Measurements from ENCODE around the gene ANO1.
"Not testable (repeated sequence)": the region's sequence is repeated elsewhere in the genome, so short reads cannot be mapped to it uniquely, and the experiment has no call there.

ANO1 gene

GRCh38 chr11:70210530-70210929 lies 132.4 kb downstream of the ANO1 start:
- H3K9me3 ChIP-seq (ENCODE audit: control insufficient read depth, low read length): no peaks in the 10 kb centered on the region
- H3K27me3 ChIP-seq (ENCODE audit: control insufficient read depth in 1 of 2, insufficient read depth in 1 of 2, low read length in 2 of 2): no peaks in the 10 kb centered on the region
- H4K91ac ChIP-seq (ENCODE audit: low read length): no peak overlapping the region
- H3K14ac ChIP-seq (ENCODE audit: low read length in 2 of 2): no peak overlapping the region
- no peak overlapping the region for H3K4ac ChIP-seq (ENCODE audit: low read depth in 1 of 2, low read length in 2 of 2)
- no CpG with 5 or more reads among the region's 5 CpGs for WGBS
- H3K36me3 ChIP-seq (ENCODE audit: control insufficient read depth in 1 of 2, insufficient read depth in 2 of 2, low read depth in 1 of 2, low read length in 2 of 2): peaks cover 34 to 39% of the 10 kb centered on the region in 2 experiments
- no peak overlapping the region for H3K18ac ChIP-seq (ENCODE audit: low read depth in 1 of 2, low read length in 2 of 2)
- no peak overlapping the region for H3K23ac ChIP-seq (ENCODE audit: low read length in 2 of 2)
- no peak overlapping the region for H3K27ac ChIP-seq (ENCODE audit: low read length, poor library complexity, severe bottlenecking)
- H2BK5ac ChIP-seq (ENCODE audit: low read depth, low read length, poor library complexity, severe bottlenecking): no peak overlapping the region
- H2BK12ac ChIP-seq (ENCODE audit: low read length in 2 of 2): no peak overlapping the region
- H2AFZ ChIP-seq (ENCODE audit: low read depth, low read length): no peak overlapping the region
- H3K4me3 ChIP-seq (ENCODE audit: insufficient read depth in 1 of 2, low read depth in 1 of 2, low read length in 2 of 2): no peak overlapping the region
- peaks cover 17% of the 10 kb centered on the region for H3K79me1 ChIP-seq (replicated peaks; ENCODE audit: low read length, poor library complexity, severe bottlenecking)
- no peak for DNase-seq
- no peak overlapping the region for H2BK15ac ChIP-seq (ENCODE audit: low read depth, poor library complexity, severe bottlenecking)
- no peak overlapping the region for H2BK120ac ChIP-seq (ENCODE audit: low read depth, low read length)
- H3K9ac ChIP-seq (ENCODE audit: low read length): peak overlapping the region; percentile 84
- peaks cover 39% of the 10 kb centered on the region for H3K4me1 ChIP-seq (ENCODE audit: control insufficient read depth, insufficient read depth, low read depth, low read length)
- no peak overlapping the region for H3K4me2 ChIP-seq (ENCODE audit: low read length, poor library complexity, severe bottlenecking)
- no peak overlapping the region for H2AK5ac ChIP-seq (ENCODE audit: low read length, severe bottlenecking)
- no peak overlapping the region for H4K8ac ChIP-seq (ENCODE audit: low read length)

GRCh38 chr11:70212227-70212811 lies 134.2 kb downstream of the ANO1 start:
- H3K14ac ChIP-seq (ENCODE audit: low read length in 2 of 2): no peak overlapping the region
- no peak overlapping the region for H3K27ac ChIP-seq (ENCODE audit: low read length, poor library complexity, severe bottlenecking)
- no peak overlapping the region for H3K4ac ChIP-seq (ENCODE audit: low read depth in 1 of 2, low read length in 2 of 2)
- no peak overlapping the region for H3K23ac ChIP-seq (ENCODE audit: low read length in 2 of 2)
- peak overlapping the region in 1 of 2 experiments; percentile 42 for H2BK12ac ChIP-seq (ENCODE audit: low read length in 2 of 2)
- no peak overlapping the region for H3K9ac ChIP-seq (ENCODE audit: low read length)
- H2BK15ac ChIP-seq (ENCODE audit: low read depth, poor library complexity, severe bottlenecking): no peak overlapping the region
- peaks cover 7% of the 10 kb centered on the region for H3K79me1 ChIP-seq (replicated peaks; ENCODE audit: low read length, poor library complexity, severe bottlenecking)
- no peak overlapping the region for H2AK5ac ChIP-seq (ENCODE audit: low read length, severe bottlenecking)
- H3K18ac ChIP-seq (ENCODE audit: low read depth in 1 of 2, low read length in 2 of 2): no peak overlapping the region
- peaks cover 18 to 22% of the 10 kb centered on the region in 2 experiments for H3K36me3 ChIP-seq (ENCODE audit: control insufficient read depth in 1 of 2, insufficient read depth in 2 of 2, low read depth in 1 of 2, low read length in 2 of 2)
- no peak overlapping the region for H2BK120ac ChIP-seq (ENCODE audit: low read depth, low read length)
- no peak overlapping the region for H2BK5ac ChIP-seq (ENCODE audit: low read depth, low read length, poor library complexity, severe bottlenecking)
- H3K4me1 ChIP-seq (ENCODE audit: control insufficient read depth, insufficient read depth, low read depth, low read length): peaks cover 27% of the 10 kb centered on the region
- H3K4me3 ChIP-seq (ENCODE audit: insufficient read depth in 1 of 2, low read depth in 1 of 2, low read length in 2 of 2): no peak overlapping the region
- WGBS: 79% methylated on average over 13 of the region's 13 CpGs
- no peaks in the 10 kb centered on the region for H3K9me3 ChIP-seq (ENCODE audit: control insufficient read depth, low read length)
- no peak overlapping the region for H4K91ac ChIP-seq (ENCODE audit: low read length)
- no peak overlapping the region for H4K8ac ChIP-seq (ENCODE audit: low read length)
- DNase-seq: no peak
- H3K27me3 ChIP-seq (ENCODE audit: control insufficient read depth in 1 of 2, insufficient read depth in 1 of 2, low read length in 2 of 2): no peaks in the 10 kb centered on the region
- no peak overlapping the region for H2AFZ ChIP-seq (ENCODE audit: low read depth, low read length)
- H3K4me2 ChIP-seq (ENCODE audit: low read length, poor library complexity, severe bottlenecking): no peak overlapping the region

GRCh38 chr11:70217388-70217787 lies 139.3 kb downstream of the ANO1 start:
- not testable (repeated sequence) for H2BK5ac ChIP-seq (ENCODE audit: low read depth, low read length, poor library complexity, severe bottlenecking); H3K4me2 ChIP-seq (ENCODE audit: low read length, poor library complexity, severe bottlenecking); H3K27ac ChIP-seq (ENCODE audit: low read length, poor library complexity, severe bottlenecking); H2BK15ac ChIP-seq (ENCODE audit: low read depth, poor library complexity, severe bottlenecking); DNase-seq; H3K14ac ChIP-seq (ENCODE audit: low read length in 2 of 2); H3K18ac ChIP-seq (ENCODE audit: low read depth in 1 of 2, low read length in 2 of 2); H3K9me3 ChIP-seq (ENCODE audit: control insufficient read depth, low read length); H2BK120ac ChIP-seq (ENCODE audit: low read depth, low read length); H3K23ac ChIP-seq (ENCODE audit: low read length in 2 of 2); H3K27me3 ChIP-seq (ENCODE audit: control insufficient read depth in 1 of 2, insufficient read depth in 1 of 2, low read length in 2 of 2); H4K8ac ChIP-seq (ENCODE audit: low read length); H4K91ac ChIP-seq (ENCODE audit: low read length); H3K4me1 ChIP-seq (ENCODE audit: control insufficient read depth, insufficient read depth, low read depth, low read length); H2AFZ ChIP-seq (ENCODE audit: low read depth, low read length); H3K4ac ChIP-seq (ENCODE audit: low read depth in 1 of 2, low read length in 2 of 2); H3K36me3 ChIP-seq (ENCODE audit: control insufficient read depth in 1 of 2, insufficient read depth in 2 of 2, low read depth in 1 of 2, low read length in 2 of 2); H3K79me1 ChIP-seq (replicated peaks; ENCODE audit: low read length, poor library complexity, severe bottlenecking); H3K9ac ChIP-seq (ENCODE audit: low read length); H2AK5ac ChIP-seq (ENCODE audit: low read length, severe bottlenecking); H2BK12ac ChIP-seq (ENCODE audit: low read length in 2 of 2); H3K4me3 ChIP-seq (ENCODE audit: insufficient read depth in 1 of 2, low read depth in 1 of 2, low read length in 2 of 2)
- 84% methylated on average over 5 of the region's 5 CpGs for WGBS

DNA sequence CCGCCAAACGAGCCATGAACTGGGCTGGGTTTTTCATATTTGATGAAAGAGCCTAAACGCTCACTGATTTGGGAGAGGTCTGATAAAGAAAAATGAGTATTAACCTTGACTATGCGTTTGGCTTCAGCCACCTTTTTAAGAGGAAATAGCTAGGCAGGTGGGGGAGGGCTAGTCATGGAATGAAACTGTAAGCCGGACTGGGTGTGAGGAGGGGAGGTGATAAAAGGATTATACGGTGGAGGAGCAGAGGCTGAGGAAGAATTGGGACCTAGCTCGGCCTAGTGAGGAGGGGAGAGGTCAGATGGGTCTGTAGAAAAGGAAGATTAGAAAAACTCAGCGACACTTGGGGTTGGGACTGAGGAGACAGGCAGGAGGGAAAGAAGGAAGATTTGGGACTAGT lies 140.0 kb downstream of the ANO1 start:
- WGBS: 59% methylated on average over 8 of the region's 8 CpGs
- H4K8ac ChIP-seq (ENCODE audit: low read length); H3K18ac ChIP-seq (ENCODE audit: low read depth in 1 of 2, low read length in 2 of 2); H2AFZ ChIP-seq (ENCODE audit: low read depth, low read length); H3K23ac ChIP-seq (ENCODE audit: low read length in 2 of 2); H3K9ac ChIP-seq (ENCODE audit: low read length); H3K4me2 ChIP-seq (ENCODE audit: low read length, poor library complexity, severe bottlenecking); H2BK5ac ChIP-seq (ENCODE audit: low read depth, low read length, poor library complexity, severe bottlenecking); H3K27ac ChIP-seq (ENCODE audit: low read length, poor library complexity, severe bottlenecking); H3K79me1 ChIP-seq (replicated peaks; ENCODE audit: low read length, poor library complexity, severe bottlenecking); H3K4me1 ChIP-seq (ENCODE audit: control insufficient read depth, insufficient read depth, low read depth, low read length); DNase-seq; H3K4ac ChIP-seq (ENCODE audit: low read depth in 1 of 2, low read length in 2 of 2); H3K36me3 ChIP-seq (ENCODE audit: control insufficient read depth in 1 of 2, insufficient read depth in 2 of 2, low read depth in 1 of 2, low read length in 2 of 2); H4K91ac ChIP-seq (ENCODE audit: low read length); H3K4me3 ChIP-seq (ENCODE audit: insufficient read depth in 1 of 2, low read depth in 1 of 2, low read length in 2 of 2); H2BK12ac ChIP-seq (ENCODE audit: low read length in 2 of 2); H3K14ac ChIP-seq (ENCODE audit: low read length in 2 of 2); H2AK5ac ChIP-seq (ENCODE audit: low read length, severe bottlenecking); H3K27me3 ChIP-seq (ENCODE audit: control insufficient read depth in 1 of 2, insufficient read depth in 1 of 2, low read length in 2 of 2); H2BK15ac ChIP-seq (ENCODE audit: low read depth, poor library complexity, severe bottlenecking); H2BK120ac ChIP-seq (ENCODE audit: low read depth, low read length); H3K9me3 ChIP-seq (ENCODE audit: control insufficient read depth, low read length): not testable (repeated sequence)

All from mesenchymal stem cell (in vitro differentiated cells and primary cell).